Activated naive CD4-positive, alpha-beta T cell treated with anti-CD3 and anti-CD28 coated beads for 36 hours (primary cell): Measurements from ENCODE around the gene GAMT. TPM values are rescaled to one million over a fixed set of nuclear protein-coding genes. Genes with fewer than 3 reads are reported as not detected.
"Not testable (repeated sequence)": the region's sequence is repeated elsewhere in the genome, so short reads cannot be mapped to it uniquely, and the experiment has no call there.

ENCODE experiments used
- CTCF ChIA-PET: fragments of 350-600 bp; sonication (Branson Sonifier 250); formaldehyde crosslinking; loops from one replicate; lab custom pipeline; 2021; ENCODE audit warnings: antibody characterized with exemption; lab: Charles Lee
- DNase-seq: peaks from one replicate; pipeline ENCODE4 v3.0.0-alpha.2; 2020
- H3K27ac Mint-ChIP-seq: one replicate; pipeline ENCODE4 v1.8.0; 2021; ENCODE audit warnings: mild to moderate bottlenecking, mixed read lengths
- H3K27me3 Mint-ChIP-seq: one replicate; pipeline ENCODE4 v1.8.0; 2021; ENCODE audit warnings: low read depth, mixed read lengths
- H3K36me3 Mint-ChIP-seq: one replicate; pipeline ENCODE4 v1.8.0; 2021; ENCODE audit warnings: low read depth, mixed read lengths
- H3K4me1 Mint-ChIP-seq: one replicate; pipeline ENCODE4 v1.8.0; 2021; ENCODE audit warnings: low read depth, mixed read lengths
- H3K4me3 Mint-ChIP-seq: one replicate; pipeline ENCODE4 v1.8.0; 2021; ENCODE audit warnings: mild to moderate bottlenecking, moderate library complexity, mixed read lengths
- H3K9me3 Mint-ChIP-seq: one replicate; pipeline ENCODE4 v1.8.0; 2021; ENCODE audit warnings: mixed read lengths
- intact Hi-C: fragments of 100-400 bp; cut with micrococcal nuclease; formaldehyde crosslinking; loops from one replicate; pipeline ENCODE4 v1.15.1; 2023
- total RNA-seq, 2 experiments: library from RNA; stranded (reverse); gene quantifications; one replicate each; pipeline ENCODE4 v1.2.3, GENCODE V29; 2021

The GAMT gene
- total RNA-seq, 2 experiments from 2014 or later: 23.5 to 25.0 TPM

- not testable (repeated sequence) for H3K27me3 Mint-ChIP-seq, H3K9me3 Mint-ChIP-seq, DNase-seq
- Mint-ChIP-seq H3K27ac (peak overlapping the region; percentile 99), H3K4me1 (peaks cover 42% of the 10 kb centered on the region), H3K36me3 (peaks cover 44% of the 10 kb centered on the region), H3K4me3 (peak overlapping the region; percentile 98)
- intact Hi-C loops: loop anchor here (2.0 to 5.0 kb wide), 2 partner anchors 38 to 57 kb away; partner anchors contain the start of genes C19orf25 and NDUFS7
- CTCF ChIA-PET: interaction anchor here (0.5 kb wide), 1 partner anchor 724 kb away, joined by 4 read pairs; no protein-coding TSS in a partner anchor
These were observed 38.4 kb upstream of the GAMT start for GRCh38 chr19:1439525-1440417.

- H3K27ac Mint-ChIP-seq: peak overlapping the region; percentile 99
- no peak for DNase-seq
- peaks cover 40% of the 10 kb centered on the region for H3K4me1 Mint-ChIP-seq
- no peaks in the 10 kb centered on the region for H3K9me3 Mint-ChIP-seq
- H3K4me3 Mint-ChIP-seq: peak overlapping the region; percentile 98
- intact Hi-C loops: loop anchor here (1.0 to 5.0 kb wide), 5 partner anchors 32 to 164 kb away; partner anchors contain the start of genes ADAMTSL5, C19orf25, DAZAP1 and FAM174C
- H3K36me3 Mint-ChIP-seq: peaks cover 44% of the 10 kb centered on the region
- CTCF ChIA-PET: interaction anchor here (0.5 to 0.7 kb wide), 2 partner anchors 154 to 724 kb away, joined by 3 to 4 read pairs; partner anchors contain the start of gene MBD3
- no peaks in the 10 kb centered on the region for H3K27me3 Mint-ChIP-seq
These were observed 37.6 kb upstream of the GAMT start for GRCh38 chr19:1438933-1439354.

DNA sequence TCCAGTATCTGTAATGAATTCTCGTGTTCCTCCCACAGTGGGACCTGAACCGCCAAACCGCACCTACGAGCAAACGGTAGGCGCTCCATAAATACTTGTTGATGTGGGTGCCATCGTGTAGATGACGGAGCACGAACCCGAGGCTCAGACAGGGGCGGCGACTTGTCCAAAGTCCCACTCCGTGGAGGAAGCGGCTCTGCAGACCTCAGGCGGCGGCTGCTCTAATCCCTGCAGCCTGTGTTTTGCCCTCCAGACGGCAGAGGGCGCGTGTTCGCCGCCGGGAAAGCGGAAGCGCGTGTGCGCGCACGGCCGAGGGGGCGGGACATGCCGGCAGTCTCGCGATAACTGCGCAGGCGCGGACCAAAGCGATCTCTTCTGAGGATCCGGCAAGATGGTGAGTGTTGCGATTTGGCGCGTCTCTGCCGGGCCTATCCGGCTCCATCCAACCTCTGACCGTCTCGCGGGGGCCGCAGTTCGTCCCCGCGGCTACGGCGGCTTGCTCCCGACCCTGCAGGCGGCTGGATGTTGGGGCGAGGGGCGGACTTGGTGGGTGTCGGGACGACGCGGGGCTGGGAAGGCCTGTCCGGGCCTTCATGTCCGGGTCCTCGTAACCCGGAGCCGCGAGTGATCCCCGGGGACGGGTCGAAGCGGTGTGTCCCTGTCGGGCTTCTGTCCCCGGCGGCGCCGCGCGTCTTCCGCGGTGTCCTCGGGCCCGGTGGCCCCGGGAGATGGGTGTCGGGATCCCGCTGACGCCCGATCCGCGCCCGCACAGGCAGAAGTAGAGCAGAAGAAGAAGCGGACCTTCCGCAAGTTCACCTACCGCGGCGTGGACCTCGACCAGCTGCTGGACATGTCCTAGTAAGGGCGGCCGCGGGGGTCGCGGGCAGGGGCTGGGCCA lies 36.9 kb upstream of the GAMT start, which contains the start of gene RPS15:
Gene RPS15 (plus strand): TSS at position 362 of the 898 bp plus-strand sequence. CDS start 30 bp downstream, at position 392.
- CTCF ChIA-PET: interaction anchor here (0.7 to 1.2 kb wide), 3 partner anchors 17 to 155 kb away, joined by 3 to 4 read pairs (median 3); partner anchors contain the start of gene MBD3
- peak; percentile 96 for DNase-seq
- Mint-ChIP-seq H3K27ac (peak within 1 kb of the TSS; percentile 99), H3K4me1 (peaks cover 40% of the 10 kb centered on the region), H3K36me3 (peaks cover 44% of the 10 kb centered on the region), H3K27me3 (no peaks in the 10 kb centered on the region), H3K4me3 (peak within 1 kb of the TSS; percentile 98), H3K9me3 (no peaks in the 10 kb centered on the region)
- intact Hi-C loops: loop anchor here (1.0 to 5.0 kb wide), 5 partner anchors 31 to 163 kb away; partner anchors contain the start of genes ADAMTSL5, C19orf25, DAZAP1 and FAM174C

DNA sequence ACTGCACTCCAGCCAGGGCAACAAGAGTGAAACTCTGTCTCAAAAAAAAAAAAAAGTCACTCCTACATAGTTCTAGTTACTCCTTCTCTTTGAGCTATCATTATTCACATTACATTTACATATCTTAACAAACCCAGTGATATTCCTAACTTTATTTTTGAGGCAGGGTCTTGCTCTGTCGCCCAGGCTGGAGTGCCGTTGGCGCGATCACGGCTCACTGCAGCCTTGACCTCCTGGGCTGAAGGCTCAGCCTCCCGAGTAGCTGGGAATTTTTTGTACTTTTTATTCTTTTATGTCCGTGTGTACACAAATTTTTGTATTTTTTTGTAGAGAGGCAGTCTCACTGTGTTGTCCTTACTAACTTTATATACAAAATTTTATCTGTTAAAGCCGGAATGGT lies 36.3 kb upstream of the GAMT start:
- Mint-ChIP-seq H3K4me3 (peak overlapping the region; percentile 98), H3K4me1 (peaks cover 40% of the 10 kb centered on the region), H3K27ac (no peak overlapping the region), H3K27me3 (no peaks in the 10 kb centered on the region), H3K9me3 (no peaks in the 10 kb centered on the region), H3K36me3 (peaks cover 45% of the 10 kb centered on the region)
- no peak for DNase-seq
- intact Hi-C loops: loop anchor here (1.0 to 5.0 kb wide), 5 partner anchors 30 to 162 kb away; partner anchors contain the start of genes ADAMTSL5, C19orf25, DAZAP1 and FAM174C
- CTCF ChIA-PET: interaction anchor here (1.0 to 1.2 kb wide), 2 partner anchors 16 to 35 kb away, joined by 3 to 4 read pairs; no protein-coding TSS in a partner anchor

GRCh38 chr19:1435378-1435989 lies 34.1 kb upstream of the GAMT start:
- no peak overlapping the region for H3K4me3 Mint-ChIP-seq
- intact Hi-C loops: loop anchor here (5.0 kb wide), 1 partner anchor 42 kb away; the partner anchor contains the start of gene C19orf25
- DNase-seq: no peak
- no peaks in the 10 kb centered on the region for H3K9me3 Mint-ChIP-seq
- CTCF ChIA-PET: no interaction called here
- no peak overlapping the region for H3K27ac Mint-ChIP-seq
- peaks cover 24% of the 10 kb centered on the region for H3K4me1 Mint-ChIP-seq
- peaks cover 32% of the 10 kb centered on the region for H3K36me3 Mint-ChIP-seq
- H3K27me3 Mint-ChIP-seq: no peaks in the 10 kb centered on the region

GRCh38 chr19:1434577-1435060 lies 33.3 kb upstream of the GAMT start:
- H3K27ac Mint-ChIP-seq: no peak overlapping the region
- peaks cover 15% of the 10 kb centered on the region for H3K4me1 Mint-ChIP-seq
- no peaks in the 10 kb centered on the region for H3K27me3 Mint-ChIP-seq
- intact Hi-C loops: loop anchor here (5.0 kb wide), 1 partner anchor 43 kb away; the partner anchor contains the start of gene C19orf25
- peaks cover 26% of the 10 kb centered on the region for H3K36me3 Mint-ChIP-seq
- no peaks in the 10 kb centered on the region for H3K9me3 Mint-ChIP-seq
- no peak for DNase-seq
- CTCF ChIA-PET: no interaction called here
- H3K4me3 Mint-ChIP-seq: no peak overlapping the region

DNA sequence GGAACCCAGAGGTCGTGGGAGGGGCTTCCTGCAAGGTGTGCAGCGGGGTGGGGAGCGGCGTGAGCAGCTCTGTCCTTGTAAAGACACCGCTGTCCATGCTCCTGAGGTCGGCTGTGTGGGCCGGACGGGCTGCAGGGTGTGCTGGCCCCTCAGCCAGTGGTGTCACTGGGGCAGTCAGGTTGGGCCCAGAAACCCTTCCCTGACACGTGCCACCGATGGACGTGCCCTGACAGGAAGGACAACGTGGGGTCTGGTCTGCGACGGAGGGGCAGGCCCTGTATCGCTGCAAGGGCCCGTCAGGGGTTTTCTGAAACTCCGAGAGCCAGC lies 32.7 kb upstream of the GAMT start:
- no peaks in the 10 kb centered on the region for H3K27me3 Mint-ChIP-seq
- no peak overlapping the region for H3K27ac Mint-ChIP-seq
- H3K4me3 Mint-ChIP-seq: no peak overlapping the region
- DNase-seq: no peak
- peaks cover 20% of the 10 kb centered on the region for H3K36me3 Mint-ChIP-seq
- no peaks in the 10 kb centered on the region for H3K9me3 Mint-ChIP-seq
- peaks cover 10% of the 10 kb centered on the region for H3K4me1 Mint-ChIP-seq
- CTCF ChIA-PET: no interaction called here
- intact Hi-C loops: no loop called here

DNA sequence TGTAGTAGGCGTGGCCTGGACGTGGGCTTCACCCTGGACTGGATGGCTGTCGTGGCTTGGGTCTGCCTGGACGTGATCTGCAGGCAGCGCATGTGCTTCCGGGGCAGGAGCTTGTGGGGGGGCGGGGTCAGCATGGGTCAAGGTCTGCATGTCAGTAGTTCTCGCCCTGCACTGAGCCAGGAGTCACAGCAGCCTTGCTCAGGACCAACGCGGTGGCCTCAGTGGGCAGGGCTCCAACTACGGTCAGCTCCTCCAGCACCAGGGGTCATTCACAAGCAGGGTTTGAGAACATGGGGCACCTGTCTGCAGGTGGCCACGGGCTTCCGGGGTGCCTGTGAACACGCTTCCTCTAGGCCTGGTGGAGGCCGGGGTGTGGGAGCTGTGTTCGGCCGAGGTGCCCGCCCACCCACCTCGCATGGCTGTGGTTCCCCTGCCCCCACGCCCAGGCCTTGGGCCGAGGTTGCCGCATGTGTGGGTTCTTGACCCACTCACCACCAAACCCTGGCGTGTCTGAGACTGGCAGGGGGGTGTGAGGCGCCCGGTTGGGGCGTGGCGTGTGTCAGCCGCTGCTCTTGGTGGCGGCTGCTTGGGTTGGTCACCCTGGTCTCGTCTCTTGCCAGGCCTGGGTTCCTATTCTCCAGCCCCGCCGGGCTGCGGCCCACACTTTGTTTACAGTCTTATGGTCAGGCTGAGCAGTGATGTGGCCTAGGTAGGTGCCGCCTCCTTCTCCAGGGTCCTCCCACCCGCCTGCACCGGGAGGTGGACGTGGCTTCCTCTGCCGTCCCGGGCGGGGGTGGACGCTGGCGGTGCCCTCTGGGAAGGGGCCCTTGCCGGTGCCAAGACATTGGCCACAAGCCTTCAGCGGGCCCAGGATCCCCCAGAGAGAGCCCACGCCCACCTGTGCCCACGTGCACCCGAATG lies 32.0 kb upstream of the GAMT start:
- H3K36me3 Mint-ChIP-seq: peaks cover 18% of the 10 kb centered on the region
- CTCF ChIA-PET: no interaction called here
- intact Hi-C loops: no loop called here

GRCh38 chr19:1432507-1432887 lies 31.2 kb upstream of the GAMT start:
- CTCF ChIA-PET: no interaction called here
- Mint-ChIP-seq H3K4me1 (peaks cover 2% of the 10 kb centered on the region), H3K27ac (no peak overlapping the region), H3K27me3 (no peaks in the 10 kb centered on the region), H3K4me3 (no peak overlapping the region), H3K9me3 (no peaks in the 10 kb centered on the region), H3K36me3 (peaks cover 15% of the 10 kb centered on the region)
- intact Hi-C loops: no loop called here
- no peak for DNase-seq

More for the DNA sequence above, 32.0 kb upstream of the GAMT start:
- Mint-ChIP-seq H3K27ac (no peak overlapping the region), H3K27me3 (no peaks in the 10 kb centered on the region), H3K4me1 (peaks cover 10% of the 10 kb centered on the region), H3K4me3 (no peak overlapping the region), H3K9me3 (no peaks in the 10 kb centered on the region)
- no peak for DNase-seq

- no peak overlapping the region for H3K4me3 Mint-ChIP-seq
- intact Hi-C loops: no loop called here
- CTCF ChIA-PET: no interaction called here
- no peak overlapping the region for H3K27ac Mint-ChIP-seq
- no peaks in the 10 kb centered on the region for H3K9me3 Mint-ChIP-seq
- no peaks in the 10 kb centered on the region for H3K27me3 Mint-ChIP-seq
- H3K4me1 Mint-ChIP-seq: peaks cover 2% of the 10 kb centered on the region
- peaks cover 15% of the 10 kb centered on the region for H3K36me3 Mint-ChIP-seq
- no peak for DNase-seq
These were observed 30.6 kb upstream of the GAMT start for GRCh38 chr19:1431759-1432506.
